ENCODE data around the gene GM2A.
"Not testable (repeated sequence)": the region's sequence is repeated elsewhere in the genome, so short reads cannot be mapped to it uniquely, and the experiment has no call there.

Gene GM2A

DNA sequence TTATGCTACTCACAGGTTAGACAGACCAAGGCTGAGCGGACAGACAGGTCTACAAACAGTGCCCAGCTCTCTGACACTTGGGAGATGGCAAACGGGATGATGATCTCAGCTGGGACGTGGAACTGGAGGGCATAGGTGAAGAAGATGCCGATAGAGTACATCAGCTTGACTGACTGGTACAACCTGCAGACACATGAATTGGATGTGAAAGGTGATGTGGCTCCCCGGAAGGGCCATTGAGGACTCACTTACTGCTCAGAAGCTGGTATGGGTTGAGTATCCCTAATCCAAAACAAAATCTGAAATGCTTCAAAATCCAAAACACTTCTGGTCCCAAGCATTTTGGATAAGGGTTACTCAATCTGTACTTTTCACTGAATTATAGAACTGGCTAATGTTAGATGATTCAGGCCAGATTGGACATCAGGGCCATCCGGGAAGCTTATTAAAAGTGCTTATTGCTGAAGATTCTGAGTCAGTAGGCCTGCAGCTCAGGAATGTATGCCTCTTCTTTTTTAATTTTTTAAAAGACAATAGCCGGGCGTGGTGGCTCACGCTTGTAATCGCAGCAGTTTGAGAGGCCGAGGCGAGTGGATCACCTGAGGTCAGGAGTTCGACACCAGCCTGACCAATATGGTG is 28.1 kb downstream of the GM2A start:
- DNase-seq (ENCODE audit: extremely low spot score, insufficient read length, low read depth) (no peak), FAIRE-seq (no peak)

GRCh38 chr5:151283120-151283825 is 30.3 kb downstream of the GM2A start:
- DNase-seq (ENCODE audit: extremely low spot score, insufficient read length, low read depth) (no peak), FAIRE-seq (no peak)

- DNase-seq (ENCODE audit: extremely low spot score, insufficient read length, low read depth) (no peak), FAIRE-seq (no peak)
Observed at GRCh38 chr5:151284392-151284967, 31.5 kb downstream of the GM2A start.

DNA sequence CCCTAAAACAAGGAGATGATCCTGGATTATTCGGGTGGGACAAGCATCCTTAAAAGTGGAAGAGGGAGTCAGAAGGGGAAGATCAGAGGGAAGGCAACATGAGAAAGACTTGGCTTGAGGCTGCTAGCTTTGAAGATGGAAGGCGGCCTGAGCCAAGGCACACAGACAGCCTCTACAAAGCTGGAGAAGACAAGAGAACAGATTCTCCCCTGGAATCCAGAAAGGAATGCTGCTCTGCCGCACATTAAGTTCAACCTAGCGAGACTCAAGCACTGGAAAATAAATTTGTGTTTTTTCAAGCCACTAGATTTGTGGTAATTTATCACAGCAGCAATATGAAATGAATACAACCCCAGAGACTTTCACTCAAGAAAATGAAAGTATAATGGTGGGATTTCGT is 32.7 kb downstream of the GM2A start:
- no peak for FAIRE-seq

DNA sequence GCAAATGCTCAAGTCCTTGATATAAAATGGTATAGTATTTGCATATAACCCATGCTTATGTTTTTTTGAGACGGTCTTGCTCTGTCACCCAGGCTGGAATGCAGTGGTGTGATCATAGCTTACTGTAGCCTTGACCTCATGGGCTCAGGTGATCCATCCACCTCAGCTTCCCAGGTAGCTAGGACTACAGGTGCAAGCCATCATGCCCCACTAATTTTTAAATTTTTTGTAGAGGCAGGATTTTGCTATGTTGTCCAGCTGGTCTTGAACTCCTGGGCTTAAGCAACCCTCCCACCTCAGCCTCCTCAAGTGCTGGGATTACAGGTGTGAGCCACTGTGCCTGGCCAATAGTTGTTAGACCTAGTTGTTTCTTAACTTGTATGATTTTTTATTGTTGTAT is 33.3 kb downstream of the GM2A start:
- no peak for FAIRE-seq
- DNase-seq (ENCODE audit: extremely low spot score, insufficient read length, low read depth), result no peak

More for the DNA sequence above, 32.7 kb downstream of the GM2A start:
- no peak for DNase-seq (ENCODE audit: extremely low spot score, insufficient read length, low read depth)

- FAIRE-seq (peak; percentile 51), DNase-seq (ENCODE audit: extremely low spot score, insufficient read length, low read depth) (no peak)
Observed at GRCh38 chr5:151288180-151288579, 35.2 kb downstream of the GM2A start.

DNA sequence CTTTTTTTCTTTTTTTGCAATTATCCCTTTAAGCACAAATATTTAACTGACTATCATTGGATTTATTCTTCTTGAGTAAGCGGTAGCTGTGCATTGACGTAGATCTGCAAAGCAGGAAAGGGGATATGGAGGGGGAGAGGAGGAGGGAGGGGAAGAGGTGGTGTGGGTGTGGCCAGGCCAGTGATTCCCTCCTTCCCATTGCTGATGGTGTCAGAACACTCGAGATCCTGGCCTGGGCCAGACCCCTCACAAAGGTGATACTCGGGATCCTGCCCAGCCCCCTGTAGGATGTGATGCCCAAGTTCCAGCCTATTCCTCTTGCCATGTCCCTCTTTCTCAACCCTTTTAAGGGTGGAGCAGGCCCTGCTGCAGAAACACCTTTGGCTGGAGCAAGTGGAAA is 40.6 kb downstream of the GM2A start:
- no peak for FAIRE-seq
- DNase-seq (ENCODE audit: extremely low spot score, insufficient read length, low read depth), result no peak

- DNase-seq (ENCODE audit: extremely low spot score, insufficient read length, low read depth), result no peak
- FAIRE-seq, result no peak
Observed at GRCh38 chr5:151295138-151295537, 42.2 kb downstream of the GM2A start.

GRCh38 chr5:151295791-151296477 is 42.9 kb downstream of the GM2A start:
- FAIRE-seq (no peak), DNase-seq (ENCODE audit: extremely low spot score, insufficient read length, low read depth) (no peak)

DNA sequence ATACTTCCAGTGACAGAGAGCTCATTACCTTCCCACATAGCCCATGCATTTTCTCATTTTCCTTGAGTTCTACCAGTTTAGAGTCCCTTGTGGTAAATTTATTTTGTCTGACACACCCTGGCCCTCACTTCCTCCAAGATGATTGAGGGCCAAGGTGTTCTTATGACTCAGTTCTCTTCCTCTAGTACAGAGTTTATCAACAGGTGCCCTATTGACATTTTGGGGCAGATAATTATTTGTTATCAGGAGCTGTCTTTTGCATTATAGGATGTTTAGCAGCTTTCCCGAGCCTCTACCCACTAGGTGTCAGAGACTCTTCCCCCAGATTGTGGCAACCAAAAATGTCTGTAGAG is 43.5 kb downstream of the GM2A start:
- no peak for FAIRE-seq
- DNase-seq (ENCODE audit: extremely low spot score, insufficient read length, low read depth), result no peak

- no peak for FAIRE-seq
- no peak for DNase-seq (ENCODE audit: extremely low spot score, insufficient read length, low read depth)
Observed at GRCh38 chr5:151296974-151297373, 44.0 kb downstream of the GM2A start.

DNA sequence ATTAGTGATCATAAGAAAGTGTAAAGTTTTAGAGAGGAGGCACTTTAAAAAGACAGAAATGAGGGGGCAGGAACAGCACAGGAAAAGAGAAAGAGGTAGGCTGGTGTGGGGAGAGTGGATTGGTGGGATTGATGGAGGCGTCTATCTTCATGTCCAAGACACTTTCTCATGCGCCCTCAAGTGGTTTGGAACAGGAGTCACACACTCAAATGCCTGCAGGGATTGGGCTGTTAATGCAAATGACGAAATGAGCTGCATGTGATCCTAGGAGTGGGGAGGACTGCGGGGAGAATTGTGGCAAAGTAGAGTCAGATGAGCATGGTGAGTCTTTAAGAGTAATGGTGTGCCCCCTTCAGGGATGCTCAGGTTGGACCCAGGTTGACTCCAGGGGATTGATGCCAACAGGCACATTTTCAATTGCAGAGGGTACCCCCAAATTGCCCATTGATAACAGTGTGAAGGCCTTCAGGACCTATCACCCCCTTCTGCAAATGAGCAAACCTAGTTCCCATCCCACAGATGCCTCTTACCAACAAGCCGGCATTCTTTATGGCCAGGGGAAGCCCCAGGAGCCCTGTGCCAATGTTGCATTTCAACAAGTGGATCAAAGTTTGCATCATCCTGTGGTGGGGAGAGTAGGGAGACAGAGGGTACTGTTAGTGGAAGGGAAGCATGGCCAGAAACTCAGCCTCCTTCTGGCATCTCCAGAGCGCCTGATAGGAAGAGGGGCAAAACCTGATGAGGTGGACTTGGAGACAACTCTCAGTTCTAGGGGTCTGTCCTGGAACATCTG is 45.3 kb downstream of the GM2A start:
- no peak for DNase-seq (ENCODE audit: extremely low spot score, insufficient read length, low read depth)
- no peak for FAIRE-seq

GRCh38 chr5:151303666-151304065 is 50.7 kb downstream of the GM2A start, which contains the start of gene SLC36A3:
SLC36A3 (minus strand) TSS chr5:151303766; CDS start chr5:151303354, 412 bp downstream.
- DNase-seq (ENCODE audit: extremely low spot score, insufficient read length, low read depth), result no peak

GRCh38 chr5:151309266-151309665 is 56.3 kb downstream of the GM2A start:
- not testable (repeated sequence) for FAIRE-seq; DNase-seq (ENCODE audit: extremely low spot score, insufficient read length, low read depth)

More at GRCh38 chr5:151303666-151304065, 50.7 kb downstream of the GM2A start, which contains the start of gene SLC36A3:
- no peak for FAIRE-seq

GRCh38 chr5:151309821-151310220 is 56.8 kb downstream of the GM2A start:
- not testable (repeated sequence) for FAIRE-seq; DNase-seq (ENCODE audit: extremely low spot score, insufficient read length, low read depth)

- DNase-seq (ENCODE audit: extremely low spot score, insufficient read length, low read depth) (no peak), FAIRE-seq (no peak)
Observed at GRCh38 chr5:151310932-151311331, 57.9 kb downstream of the GM2A start.

GRCh38 chr5:151312756-151313324 is 59.9 kb downstream of the GM2A start:
- FAIRE-seq (no peak), DNase-seq (ENCODE audit: extremely low spot score, insufficient read length, low read depth) (no peak)

DNA sequence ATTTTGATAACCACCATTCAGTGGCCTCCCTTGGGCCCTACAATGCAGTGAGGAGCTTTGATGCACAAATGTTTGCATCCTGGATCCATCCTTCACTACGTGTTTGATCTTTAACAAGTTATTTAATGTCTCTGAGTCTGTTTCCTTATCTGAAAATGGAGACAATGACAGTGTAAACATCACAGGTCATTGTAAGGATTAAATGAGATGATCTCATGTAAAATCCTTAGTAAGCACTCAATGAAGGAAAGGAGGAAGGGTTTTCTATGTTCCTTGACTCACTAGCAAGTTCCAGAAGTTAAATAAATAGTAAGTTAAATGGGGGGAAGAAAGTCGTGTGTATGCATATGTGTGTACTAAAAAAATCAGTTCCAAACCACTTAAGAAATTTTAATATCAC is 60.4 kb downstream of the GM2A start:
- FAIRE-seq (no peak), DNase-seq (ENCODE audit: extremely low spot score, insufficient read length, low read depth) (no peak)

- FAIRE-seq, result peak; percentile 86
- peak; percentile 60 for DNase-seq (ENCODE audit: extremely low spot score, insufficient read length, low read depth)
Observed at GRCh38 chr5:151315998-151316597, 63.1 kb downstream of the GM2A start.
